ENCODE data around the gene UBA3. TPM values are rescaled to one million over a fixed set of nuclear protein-coding genes. Genes with fewer than 3 reads are reported as not detected.

The UBA3 gene
- total RNA-seq, 1 donor from 2014 or later, result 48.3 TPM

GRCh38 chr3:69095636-69096035, 15.5 kb upstream of the UBA3 start:
- Histone ChIP-seq H3K36me3 (peaks cover 2% of the 10 kb centered on the region), H3K9me3 (no peaks in the 10 kb centered on the region), H3K27me3 (ENCODE audit: low read depth) (no peaks in the 10 kb centered on the region), H3K27ac (peak overlapping the region; percentile 50), H3K4me1 (peaks cover 91% of the 10 kb centered on the region), H3K4me3 (no peak overlapping the region)
- intact Hi-C loops (cut with DNase I), result no loop called here
- TF ChIP-seq CTCF (IDR thresholded peaks at IDR 0.05), result no peak
- ATAC-seq, result no peak
- no peak for DNase-seq

- Histone ChIP-seq H3K27ac (peak overlapping the region; percentile 50), H3K27me3 (ENCODE audit: low read depth) (no peaks in the 10 kb centered on the region), H3K4me3 (no peak overlapping the region), H3K4me1 (peaks cover 94% of the 10 kb centered on the region), H3K36me3 (no peaks in the 10 kb centered on the region), H3K9me3 (no peaks in the 10 kb centered on the region)
- DNase-seq (no peak), ATAC-seq (peak; percentile 11 to 13)
- intact Hi-C loops (cut with DNase I), result no loop called here
- TF ChIP-seq CTCF (IDR thresholded peaks at IDR 0.05), result no peak
These were observed 14.5 kb upstream of the UBA3 start for GRCh38 chr3:69094467-69095205.

- Histone ChIP-seq H3K4me3 (peak overlapping the region; percentile 17), H3K4me1 (peaks cover 99% of the 10 kb centered on the region), H3K27ac (peak overlapping the region; percentile 62), H3K36me3 (no peaks in the 10 kb centered on the region), H3K9me3 (no peaks in the 10 kb centered on the region), H3K27me3 (ENCODE audit: low read depth) (no peaks in the 10 kb centered on the region)
- no peak for TF ChIP-seq CTCF (IDR thresholded peaks at IDR 0.05)
- DNase-seq, result no peak
- intact Hi-C loops (cut with DNase I), result no loop called here
- peak; percentile 33 to 58 for ATAC-seq
These were observed 11.9 kb upstream of the UBA3 start for GRCh38 chr3:69092030-69092516.

- DNase-seq (no peak), ATAC-seq (no peak)
- Histone ChIP-seq H3K4me3 (peak overlapping the region; percentile 17), H3K27me3 (ENCODE audit: low read depth) (no peaks in the 10 kb centered on the region), H3K9me3 (no peaks in the 10 kb centered on the region), H3K36me3 (no peaks in the 10 kb centered on the region), H3K27ac (peak overlapping the region; percentile 62), H3K4me1 (peaks cover 99% of the 10 kb centered on the region)
- intact Hi-C loops (cut with DNase I), result no loop called here
- no peak for TF ChIP-seq CTCF (IDR thresholded peaks at IDR 0.05)
These were observed 11.3 kb upstream of the UBA3 start for GRCh38 chr3:69091389-69092029.

- DNase-seq (no peak), ATAC-seq (no peak)
- Histone ChIP-seq H3K27me3 (ENCODE audit: low read depth) (no peaks in the 10 kb centered on the region), H3K9me3 (no peaks in the 10 kb centered on the region), H3K27ac (peak overlapping the region; percentile 5), H3K4me3 (no peak overlapping the region), H3K4me1 (peaks cover 88% of the 10 kb centered on the region), H3K36me3 (no peaks in the 10 kb centered on the region)
- no peak for TF ChIP-seq CTCF (IDR thresholded peaks at IDR 0.05)
- intact Hi-C loops (cut with DNase I), result no loop called here
These were observed 9.9 kb upstream of the UBA3 start for GRCh38 chr3:69090021-69090420.
